H1 (cell line): ENCODE results near the gene FAM53A. TPM values are rescaled to one million over a fixed set of nuclear protein-coding genes. Genes with fewer than 3 reads are reported as not detected.

Experiments used
- ATF3 ChIP-seq: IDR thresholded peaks from 2 replicates; pipeline ENCODE4 v1.6.1; 2011; ENCODE audit warnings: low read depth, mild to moderate bottlenecking, low read length; ENCODE audit not compliant: insufficient read depth
- BCL11A ChIP-seq, 2 experiments: IDR thresholded peaks; one replicate each; pipeline ENCODE4 v1.6.1; 2011; ENCODE audit warnings: low read depth in 2 of 2, low read length in 2 of 2, mild to moderate bottlenecking in 2 of 2
- BRCA1 ChIP-seq: IDR thresholded peaks from 2 replicates; pipeline ENCODE4 v1.6.1; 2012; ENCODE audit warnings: low read depth, low read length, improper control_type of control experiment
- CHD2 ChIP-seq: IDR thresholded peaks from 2 replicates; pipeline ENCODE4 v1.6.1; 2012; ENCODE audit warnings: low read length, improper control_type of control experiment
- JUN ChIP-seq: IDR thresholded peaks from 2 replicates; pipeline ENCODE4 v1.6.1; 2011; ENCODE audit warnings: low read depth, mild to moderate bottlenecking, improper control_type of control experiment, low read length
- JUND ChIP-seq: IDR thresholded peaks from 2 replicates; pipeline ENCODE4 v1.6.1; 2011; ENCODE audit warnings: mild to moderate bottlenecking, improper control_type of control experiment, low read length
- MAX ChIP-seq: IDR thresholded peaks from 2 replicates; pipeline ENCODE4 v1.6.1; 2012; ENCODE audit warnings: inconsistent platforms
- POU5F1 ChIP-seq: IDR thresholded peaks from 2 replicates; pipeline ENCODE4 v1.6.1; 2011; ENCODE audit warnings: low read depth, mild to moderate bottlenecking, low read length, moderate library complexity
- RNF2 ChIP-seq: fragments of 200-900, 300-1000 bp; sonication (generic); IDR thresholded peaks from 2 replicates; pipeline ENCODE4 v1.7.1; 2016; ENCODE audit warnings: borderline replicate concordance, low read depth, mild to moderate bottlenecking, antibody characterized with exemption, low read length; ENCODE audit not compliant: poor library complexity, severe bottlenecking; ENCODE audit errors: missing control alignments
- SP2 ChIP-seq: IDR thresholded peaks from 2 replicates; pipeline ENCODE4 v1.6.1; 2012; ENCODE audit warnings: mild to moderate bottlenecking, low read length, inconsistent platforms
- TAF7 ChIP-seq: optimal IDR thresholded peaks from 2 replicates; pipeline ENCODE3; 2011; ENCODE audit warnings: low read depth, mild to moderate bottlenecking, inconsistent platforms, low read length, moderate library complexity, borderline replicate concordance
- USF2 ChIP-seq: IDR thresholded peaks from 2 replicates; pipeline ENCODE4 v1.6.1; 2011; ENCODE audit warnings: low read length, improper control_type of control experiment
- polyA plus RNA-seq, 7 experiments: library from polyadenylated mRNA; depleted of rRNA in 3 of 7; stranded (reverse) in 5 of 7; unstranded in 2 of 7; fragments of >200 nt in 5 of 7; fragments of 200-250 nt in 2 of 7; gene quantifications; 1 replicate in 5 of 7; 2 replicates in 1 of 7; 4 replicates in 1 of 7; pipeline versions ENCODE4 v1.2.1 to v1.2.3, GENCODE V29; 2011 to 2013; ENCODE audit warnings: missing spikeins in 2 of 7, mixed read lengths in 2 of 7
- total RNA-seq: library from RNA; stranded (reverse); fragmentation: NEBNext Ultra II Directional; extraction: Animal tissue kit (Norgen Biotek cat#: 25700); gene quantifications from 2 replicates; pipeline ENCODE4 v1.2.1, GENCODE V29; 2021

FAM53A gene
- total and polyA plus RNA-seq, 2 of the 8 experiments (the other 6 are each of a cell fraction or from before 2014, with no cell fraction given): 1.9 to 2.0 TPM

GRCh38 chr4:1675136-1675801, 8.8 kb downstream of the FAM53A start (continued):
- no peak for TF ChIP-seq USF2
- no peak for TF ChIP-seq POU5F1
- TF ChIP-seq BCL11A (IDR thresholded peaks at IDR 0.05; ENCODE audit: low read depth in 2 of 2, low read length in 2 of 2): no peak
- TF ChIP-seq CHD2: no peak
- no peak for TF ChIP-seq JUND
- TF ChIP-seq JUN: no peak
- TF ChIP-seq SP2: no peak
- no peak for TF ChIP-seq BRCA1
- TF ChIP-seq MAX: no peak
- TF ChIP-seq ATF3: no peak
- no peak for TF ChIP-seq TAF7
- TF ChIP-seq RNF2: no peak
